Activated naive CD4-positive, alpha-beta T cell treated with Interleukin-2 at 50 U/mL for 16 hours (primary cell): ENCODE data around the gene ARR3.
"Not testable (repeated sequence)": the region's sequence is repeated elsewhere in the genome, so short reads cannot be mapped to it uniquely, and the experiment has no call there.

ENCODE experiments used
- DNase-seq: peaks from one replicate; pipeline ENCODE4 v3.0.0-alpha.2; 2020

The ARR3 gene

DNA sequence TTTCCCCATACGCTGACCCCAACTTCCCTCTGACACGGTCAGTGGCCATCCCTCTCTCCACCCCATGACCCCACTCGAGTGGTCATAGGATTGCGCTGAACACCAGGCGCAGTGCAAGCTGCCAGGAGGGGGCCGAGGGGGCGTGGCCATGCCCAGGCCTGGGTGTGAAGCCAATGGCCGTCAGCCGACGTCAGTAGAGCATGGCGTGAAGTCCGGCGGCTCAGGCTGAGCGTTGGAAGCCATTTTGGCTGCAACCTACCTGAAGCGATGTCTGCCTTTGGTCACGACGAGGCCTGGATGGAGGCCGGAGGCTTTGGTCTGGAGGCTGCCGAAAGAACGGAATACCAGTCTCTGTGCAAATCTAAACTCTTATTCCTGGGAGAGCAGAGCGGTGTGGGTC is 13.8 kb downstream of the ARR3 start, which contains the start of gene RAB41:
RAB41 (plus strand) TSS at position 222 of the 400 bp plus-strand sequence; CDS start at position 268, 46 bp downstream.
- no peak for DNase-seq

DNA sequence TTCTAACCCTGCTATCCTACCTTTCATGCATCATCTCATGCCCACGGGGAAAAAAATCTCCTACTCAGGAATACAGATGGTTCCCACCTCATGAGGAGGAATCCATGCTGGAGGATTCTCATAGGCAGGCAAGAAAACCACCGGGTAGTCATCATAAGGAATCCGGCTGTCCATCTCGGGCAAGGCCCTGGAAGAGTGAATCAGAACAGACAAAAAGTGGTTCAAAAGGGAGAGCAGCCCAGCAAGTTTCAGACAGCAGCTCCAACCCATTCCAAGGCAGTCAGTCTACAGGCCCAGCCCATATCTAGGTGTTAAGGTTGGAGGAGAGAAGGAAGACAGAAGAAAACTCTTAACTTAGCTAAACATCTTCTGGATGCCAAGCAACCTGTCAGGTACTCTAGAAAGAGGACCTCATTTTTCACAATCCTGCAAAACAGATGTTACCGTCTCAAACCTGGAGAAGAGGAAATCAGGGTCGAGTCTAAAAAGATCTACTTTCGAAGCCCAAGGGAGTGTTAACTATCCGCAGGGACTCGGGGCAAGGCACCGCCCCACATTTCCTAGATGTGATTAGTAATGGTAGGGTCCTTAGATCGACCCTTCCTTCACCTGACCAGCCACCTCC is 21.1 kb downstream of the ARR3 start:
- DNase-seq: no peak

DNA sequence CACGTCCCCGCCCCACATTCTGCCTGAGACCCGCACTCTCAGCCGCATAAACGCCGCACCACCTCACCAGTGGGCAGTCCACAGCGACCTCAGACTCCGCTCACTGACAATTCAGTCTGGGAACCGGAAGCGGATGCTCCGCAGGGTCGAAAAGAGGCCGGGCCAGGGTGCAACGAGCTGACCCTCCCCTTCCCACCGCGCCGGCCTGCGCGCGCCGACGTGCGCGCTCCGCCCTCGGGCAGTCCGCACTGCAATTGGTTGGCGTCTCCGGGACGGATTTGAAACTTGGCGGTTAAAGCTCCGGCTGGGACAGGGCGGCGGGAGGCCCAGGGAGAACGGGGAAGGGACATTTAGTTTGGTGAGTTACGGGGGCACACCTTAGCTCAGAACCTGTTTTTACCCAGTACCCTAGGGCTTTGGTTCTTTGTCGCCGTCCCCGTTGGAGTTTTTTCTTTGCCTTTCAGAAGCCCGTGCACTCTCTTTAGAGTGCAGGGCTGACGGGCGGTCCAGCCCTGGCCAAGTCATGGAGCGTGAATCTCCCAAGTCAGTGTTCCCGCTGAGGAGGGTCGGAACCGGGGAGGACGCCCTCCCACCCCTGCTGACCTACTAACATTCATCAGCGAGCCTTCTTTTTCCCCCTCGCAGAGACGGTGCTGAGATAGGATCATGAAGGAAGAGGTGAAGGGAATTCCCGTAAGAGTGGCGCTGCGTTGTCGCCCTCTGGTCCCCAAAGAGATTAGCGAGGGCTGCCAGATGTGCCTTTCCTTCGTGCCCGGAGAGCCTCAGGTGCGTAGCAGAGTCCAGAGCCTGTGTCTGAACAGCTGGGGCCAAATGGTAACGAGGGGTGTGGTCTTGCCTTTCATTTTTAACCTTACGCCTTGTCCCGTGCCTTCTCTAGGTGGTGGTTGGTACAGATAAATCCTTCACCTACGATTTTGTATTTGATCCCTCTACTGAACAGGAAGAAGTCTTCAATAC is 21.9 kb downstream of the ARR3 start, which contains the start of the genes KIF4A and PDZD11:
KIF4A (plus strand) TSS at position 312 of the 978 bp plus-strand sequence; CDS start at position 667, 355 bp downstream.
PDZD11 (minus strand) TSS at position 135 of the 978 bp plus-strand sequence. CDS start 586 bp downstream, outside the sequence.
- peak; percentile 81 for DNase-seq

DNA sequence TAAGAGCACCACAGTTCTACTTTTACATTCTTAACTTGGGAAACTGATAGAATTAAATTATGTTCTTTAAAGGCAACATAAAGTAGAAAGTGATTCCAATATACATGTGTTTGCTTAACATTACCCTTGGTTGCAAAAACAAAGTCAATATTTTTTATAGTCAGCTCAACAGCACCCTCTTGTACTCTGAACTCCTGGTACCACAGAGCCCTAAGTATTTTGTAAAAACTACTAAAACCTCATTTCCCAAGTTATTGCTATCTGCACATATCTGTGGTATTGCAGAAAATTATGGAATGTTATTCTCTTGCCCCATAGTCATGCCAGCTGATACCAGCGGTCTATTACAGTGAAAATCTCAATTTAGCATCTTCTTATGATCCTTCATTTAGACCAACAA is 24.7 kb downstream of the ARR3 start:
- no peak for DNase-seq

DNA sequence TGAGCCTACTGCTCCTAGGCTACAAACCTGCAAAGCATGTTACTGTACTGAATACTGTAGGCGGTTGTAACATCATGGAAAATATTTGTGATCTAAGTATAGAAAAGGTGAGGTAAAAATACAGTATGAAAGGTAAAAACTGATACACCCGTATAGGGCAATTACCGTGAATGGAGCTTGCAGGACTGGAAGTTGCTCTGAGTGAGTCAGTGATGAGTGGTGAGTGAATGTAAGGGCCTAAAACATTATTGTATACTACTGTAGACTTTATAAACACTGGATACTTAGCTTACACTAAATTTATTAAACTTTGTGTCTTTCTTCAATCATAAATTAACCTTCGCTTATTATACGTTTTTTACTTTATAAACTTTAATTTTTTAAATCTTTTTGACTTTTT is 25.5 kb downstream of the ARR3 start:
- no peak for DNase-seq

DNA sequence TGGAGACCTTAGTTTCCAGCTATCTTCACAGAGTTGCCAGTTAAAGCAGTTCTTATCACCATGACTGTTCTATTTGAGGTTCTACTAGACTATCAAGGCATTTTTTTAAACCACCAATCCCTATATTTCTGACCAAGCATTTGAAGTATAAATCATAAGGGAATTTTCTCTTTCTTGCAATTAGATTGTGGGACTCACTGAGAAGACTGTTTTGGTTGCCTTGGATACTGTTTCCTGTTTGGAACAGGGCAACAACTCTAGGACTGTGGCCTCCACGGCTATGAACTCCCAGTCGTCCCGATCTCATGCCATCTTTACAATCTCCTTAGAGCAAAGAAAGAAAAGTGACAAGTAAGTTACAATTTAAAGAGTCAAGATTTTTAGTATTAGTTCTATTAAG is 33.6 kb downstream of the ARR3 start:
- no peak for DNase-seq

DNA sequence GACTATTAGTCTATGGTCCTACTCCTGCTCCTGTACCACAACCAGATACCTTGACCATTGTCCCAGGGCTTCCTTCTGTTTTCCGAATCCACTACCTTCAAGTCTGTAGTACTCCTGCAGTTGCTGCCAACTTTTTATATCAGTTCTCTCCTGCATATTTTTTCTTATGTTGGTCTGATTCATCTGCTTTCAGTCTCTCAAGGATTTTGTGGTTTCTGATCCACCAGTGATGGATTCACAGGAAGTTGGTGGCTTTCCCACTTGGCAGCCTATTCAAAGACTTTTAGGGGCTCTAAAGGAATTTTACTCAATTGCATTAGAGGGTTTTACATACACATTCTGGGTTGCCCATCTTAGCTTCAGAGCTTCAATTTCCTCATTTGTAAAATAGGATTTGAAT is 45.4 kb downstream of the ARR3 start:
- DNase-seq: no peak

DNA sequence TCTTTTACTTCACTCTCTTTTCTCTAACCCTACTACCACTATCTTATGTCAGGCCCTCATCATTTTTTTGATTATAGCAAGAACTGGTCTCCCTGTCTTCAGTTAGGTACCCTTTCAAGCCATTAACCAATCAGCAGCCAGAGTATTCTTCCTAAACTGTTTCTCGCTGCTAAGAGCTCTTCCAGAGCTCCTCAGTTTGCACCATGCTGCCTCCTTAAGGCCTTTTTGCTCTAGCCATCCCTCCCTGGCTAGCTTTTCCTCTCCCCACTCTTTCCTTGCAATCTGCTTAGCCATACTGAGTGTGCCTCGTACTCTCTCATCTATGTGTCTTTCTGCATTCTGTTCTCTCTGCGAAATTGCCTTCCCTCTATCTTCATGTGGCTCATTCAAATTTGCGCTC is 54.6 kb downstream of the ARR3 start:
- no peak for DNase-seq

DNA sequence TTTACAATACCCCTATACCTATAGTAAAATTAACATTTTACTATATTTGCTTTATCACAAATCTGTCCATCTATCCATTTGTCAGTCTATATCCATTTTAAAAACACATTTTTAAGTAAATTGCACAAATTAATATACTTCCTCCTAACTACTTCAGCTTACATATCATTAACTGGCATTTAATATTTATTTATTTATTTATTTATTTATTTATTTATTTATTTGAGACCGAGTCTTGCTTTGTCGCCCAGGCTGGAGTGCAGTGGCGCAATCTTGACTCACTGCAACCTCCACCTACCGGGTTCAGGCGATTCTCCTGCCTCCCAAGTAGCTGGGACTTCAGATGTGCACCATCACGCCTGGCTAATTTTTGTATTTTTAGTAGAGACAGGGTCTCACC is 55.5 kb downstream of the ARR3 start:
- not testable (repeated sequence) for DNase-seq

DNA sequence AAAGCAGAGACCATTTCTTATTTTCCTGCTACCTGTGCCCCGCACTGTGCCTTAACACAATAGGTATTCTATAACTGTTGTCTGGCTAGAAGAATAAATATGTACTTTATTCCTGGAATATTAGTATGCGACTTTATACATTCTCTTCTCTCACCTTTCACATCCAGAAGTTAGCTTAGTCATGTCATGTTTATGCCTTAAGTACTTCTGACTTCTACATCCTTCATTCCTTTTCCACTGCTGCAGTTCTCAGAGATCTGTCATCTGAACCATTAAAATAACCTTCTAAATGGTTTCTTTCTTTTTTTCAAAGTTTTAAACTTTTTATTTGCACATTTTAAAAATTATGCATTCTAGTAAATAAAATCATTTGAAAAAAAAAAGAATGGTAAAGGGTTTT is 56.2 kb downstream of the ARR3 start:
- no peak for DNase-seq

DNA sequence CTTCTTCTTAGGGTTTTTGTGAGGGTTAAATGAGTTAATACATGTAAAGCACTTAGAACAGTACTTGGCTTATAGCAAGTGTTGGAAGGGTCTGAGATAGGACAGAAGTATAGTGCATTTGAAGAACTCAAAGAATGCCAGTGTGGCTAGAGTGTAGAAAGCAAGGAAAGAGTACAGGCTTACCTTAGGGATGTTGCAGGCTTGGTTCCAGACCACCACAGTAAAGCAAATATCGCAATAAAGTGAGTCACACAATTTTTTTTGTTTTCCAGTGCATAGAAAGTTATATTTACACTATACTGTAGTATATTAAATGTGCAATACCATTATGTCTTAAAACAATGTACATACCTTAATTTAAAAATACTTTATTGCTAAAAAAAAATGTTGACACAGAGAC is 63.0 kb downstream of the ARR3 start:
- DNase-seq: no peak
